HTR-8/SVneo (cell line): ENCODE data around the gene ZNHIT6.
A peak's percentile ranks its signal among the peaks of the same experiment; 100 is the strongest.
"Not testable (repeated sequence)": the region's sequence is repeated elsewhere in the genome, so short reads cannot be mapped to it uniquely, and the experiment has no call there.

Experiments
- DNase-seq: peaks from one replicate; pipeline ENCODE4 v3.0.0; 2011; ENCODE audit warnings: low spot score, mixed read lengths; ENCODE audit not compliant: insufficient read length
- FAIRE-seq: peaks from 2 replicates; lab custom pipeline; 2011; peaks lifted over from hg19 to GRCh38; lab: Jason Lieb, UNC

The ZNHIT6 gene

DNA sequence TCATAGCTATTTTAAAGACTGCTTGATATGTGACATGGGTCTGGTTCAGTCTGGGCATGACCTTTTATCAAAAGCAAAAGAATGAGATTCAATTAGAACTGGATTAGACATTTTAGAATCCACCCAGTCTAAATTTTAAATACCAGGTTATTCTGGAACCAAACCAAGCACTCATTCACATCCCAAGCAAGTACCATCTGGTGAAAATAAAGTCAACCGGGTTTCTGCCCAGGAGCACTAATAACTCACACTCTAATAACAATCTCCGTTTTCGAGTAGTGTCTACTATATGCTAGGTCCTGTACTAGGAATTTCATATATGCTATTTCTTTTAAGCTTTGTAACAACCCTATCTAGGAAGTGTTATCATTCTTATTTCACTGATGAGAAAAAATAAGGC lies 30.6 kb downstream of the ZNHIT6 start:
- DNase-seq (no peak), FAIRE-seq (no peak)

GRCh38 chr1:85672031-85672660 lies 36.1 kb downstream of the ZNHIT6 start:
- no peak for DNase-seq
- no peak for FAIRE-seq

- DNase-seq: no peak
- FAIRE-seq: no peak
Observed at GRCh38 chr1:85665932-85666331, 42.3 kb downstream of the ZNHIT6 start.

DNA sequence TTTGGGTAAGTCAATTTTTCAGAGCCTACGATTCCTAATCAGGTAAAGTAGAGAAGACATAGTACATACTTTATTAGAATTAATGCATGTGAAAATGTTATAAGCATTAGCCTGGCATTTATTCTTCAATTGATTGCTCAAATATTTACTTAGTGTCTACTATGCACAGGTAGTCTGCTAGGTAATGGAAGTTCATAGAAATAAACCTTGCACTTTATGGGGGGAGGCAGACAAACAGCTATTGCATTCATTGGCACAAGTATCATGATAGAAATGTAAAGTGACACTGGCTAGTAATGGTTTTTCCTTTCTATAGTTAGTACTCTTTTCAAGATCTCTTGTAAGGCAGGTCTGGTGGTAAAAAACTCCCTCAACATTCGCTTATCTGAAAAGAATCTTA lies 44.9 kb downstream of the ZNHIT6 start:
- FAIRE-seq (no peak), DNase-seq (no peak)

DNA sequence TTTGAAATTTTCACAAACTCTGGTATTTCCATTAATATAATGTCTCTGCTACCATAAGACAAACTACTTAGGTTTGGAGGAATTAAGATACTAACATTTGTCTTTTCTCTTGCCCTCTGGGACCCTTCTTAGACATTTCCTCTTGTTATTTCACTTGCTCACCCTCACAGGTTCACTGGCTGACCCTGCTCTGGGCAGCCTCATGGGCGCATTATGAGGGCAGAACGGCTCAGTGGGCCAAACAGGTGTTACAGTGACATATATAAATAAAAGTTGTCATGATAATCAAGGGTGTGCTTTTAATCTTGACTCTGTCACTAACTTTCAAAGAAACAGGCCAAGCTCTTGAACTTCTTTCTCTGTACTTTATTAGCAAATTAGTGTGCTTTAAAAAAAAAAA lies 46.5 kb downstream of the ZNHIT6 start:
- DNase-seq (no peak), FAIRE-seq (no peak)

DNA sequence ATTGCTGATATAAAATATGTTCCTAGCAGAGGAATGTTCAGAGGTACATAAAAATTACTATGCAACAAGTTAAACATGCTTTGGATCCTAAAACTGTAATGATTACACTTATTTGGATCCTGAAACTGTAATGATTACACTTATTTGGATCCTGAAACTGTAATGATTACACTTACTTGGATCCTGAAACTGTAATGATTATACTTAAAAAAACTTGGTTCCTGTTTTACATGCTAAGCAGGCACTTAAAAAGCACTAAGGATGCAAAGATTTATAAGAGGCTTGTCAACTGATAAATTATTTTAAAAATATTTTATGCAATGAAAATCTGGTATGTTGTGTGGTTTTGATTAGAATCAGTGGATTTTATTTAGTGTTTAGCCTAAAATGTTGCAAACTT lies 47.7 kb downstream of the ZNHIT6 start:
- no peak for DNase-seq
- no peak for FAIRE-seq

- DNase-seq: no peak
- no peak for FAIRE-seq
Observed at GRCh38 chr1:85659174-85659573, 49.1 kb downstream of the ZNHIT6 start.

DNA sequence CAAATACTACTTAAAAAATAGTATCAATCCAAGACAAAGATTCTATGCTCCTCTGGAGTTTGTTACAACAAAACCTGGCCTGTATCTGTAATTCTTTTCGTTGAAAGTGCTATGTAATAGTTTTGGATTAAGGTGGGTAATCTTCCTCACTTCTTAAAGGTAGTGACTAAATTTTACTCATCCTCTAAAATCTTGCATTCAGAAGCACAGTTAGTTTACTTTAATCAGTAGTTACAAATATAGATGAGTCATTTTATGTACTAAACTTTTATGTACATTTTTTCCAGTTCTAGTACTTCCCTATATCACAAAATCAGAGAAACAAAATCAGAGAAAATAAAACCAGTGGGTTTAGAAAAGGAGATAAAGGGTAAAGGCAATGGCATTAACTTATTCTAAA lies 51.3 kb downstream of the ZNHIT6 start:
- FAIRE-seq: no peak
- DNase-seq: no peak

- DNase-seq (no peak), FAIRE-seq (no peak)
Observed at GRCh38 chr1:85656256-85656655, 52.0 kb downstream of the ZNHIT6 start.

DNA sequence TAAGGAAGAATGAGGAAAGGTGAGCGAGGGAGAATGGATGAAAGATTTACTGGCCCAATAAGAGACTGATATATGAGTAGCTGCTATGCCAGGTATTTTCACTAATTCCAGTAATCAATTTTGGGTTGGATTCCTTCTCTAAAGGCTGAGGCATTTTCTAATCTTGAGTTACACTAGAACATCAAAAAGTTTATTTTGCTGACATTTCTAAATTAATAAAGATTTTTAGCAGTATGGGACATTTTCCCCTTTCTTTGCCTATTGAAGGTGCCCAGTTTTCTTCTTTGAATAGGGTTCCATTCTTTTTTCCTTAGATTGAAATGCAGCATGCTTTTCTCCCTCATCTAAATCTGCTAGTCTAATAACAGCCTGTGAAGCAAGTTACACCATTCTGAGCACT lies 52.9 kb downstream of the ZNHIT6 start:
- FAIRE-seq (no peak), DNase-seq (no peak)

DNA sequence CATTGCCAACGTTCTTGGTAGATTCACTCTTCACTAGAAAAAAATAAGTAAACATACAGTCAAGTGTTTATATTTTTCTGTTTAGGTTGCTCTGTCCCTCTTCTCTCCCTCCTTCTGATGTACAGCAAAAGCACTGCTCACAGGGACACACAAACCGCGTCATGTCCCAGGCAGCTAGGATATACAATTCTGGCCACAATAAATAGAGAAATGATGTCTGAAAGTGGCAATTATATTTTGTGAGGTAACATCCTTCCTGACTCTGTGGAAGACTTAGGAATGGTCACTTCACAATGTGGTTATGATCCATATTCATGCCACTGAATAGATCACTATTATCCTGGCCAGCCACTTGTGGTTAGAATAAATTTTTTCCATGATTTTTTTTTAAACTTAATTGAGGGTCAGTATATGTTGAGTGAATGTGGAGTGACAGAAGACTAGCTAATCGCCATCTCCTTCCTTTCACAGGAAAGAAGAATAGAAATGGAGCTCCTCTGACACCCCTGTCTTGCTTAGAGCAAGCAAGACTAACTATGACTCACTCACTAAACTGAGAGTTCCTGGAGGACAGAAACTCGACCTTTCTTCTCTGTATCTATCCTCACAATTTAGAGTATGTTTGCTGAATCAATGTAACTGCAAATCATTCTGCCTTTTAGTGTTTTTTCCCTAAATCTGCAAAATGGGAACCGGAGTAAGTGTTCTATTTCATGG lies 54.0 kb downstream of the ZNHIT6 start:
- no peak for DNase-seq
- FAIRE-seq: no peak

DNA sequence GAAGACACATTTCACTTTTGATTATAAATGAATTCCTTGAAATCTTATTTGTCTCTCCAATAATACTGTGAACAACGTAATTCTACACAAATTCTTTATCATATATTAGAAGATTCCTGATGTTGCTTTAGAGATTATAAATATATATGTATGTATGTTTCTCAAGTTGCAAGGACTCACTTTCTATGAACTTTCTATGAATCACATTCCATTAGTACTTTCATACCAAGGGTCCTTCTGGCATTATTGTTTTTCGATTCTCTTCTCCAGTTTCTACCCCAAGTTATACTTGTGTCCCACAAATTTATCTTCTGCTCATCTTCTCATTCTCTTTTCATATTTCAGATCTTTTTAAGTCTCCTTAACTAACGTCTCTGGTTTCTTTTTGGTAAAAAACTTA lies 55.9 kb downstream of the ZNHIT6 start:
- DNase-seq: no peak
- no peak for FAIRE-seq

GRCh38 chr1:85650645-85651044 lies 57.6 kb downstream of the ZNHIT6 start:
- no peak for FAIRE-seq
- no peak for DNase-seq

DNA sequence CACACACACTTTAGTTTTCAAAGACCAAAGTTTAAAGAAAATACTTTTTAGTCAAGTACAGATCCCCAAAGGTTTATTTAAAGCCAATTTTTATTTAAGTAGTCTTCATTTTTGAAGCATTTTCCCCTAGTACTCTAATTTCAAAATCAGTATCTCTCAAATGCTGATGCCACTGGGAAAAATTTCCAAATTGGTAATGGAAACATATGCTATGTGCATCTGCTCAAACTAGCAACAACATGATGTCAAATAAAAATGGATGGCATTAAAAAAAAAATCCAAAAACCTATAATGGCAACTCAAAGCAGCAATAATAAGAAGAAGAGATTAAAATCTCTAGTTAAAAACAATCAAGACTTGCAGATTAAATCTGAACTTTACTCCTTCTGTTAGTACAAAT lies 58.6 kb downstream of the ZNHIT6 start:
- FAIRE-seq: no peak

GRCh38 chr1:85641598-85642556 lies 66.4 kb downstream of the ZNHIT6 start:
- FAIRE-seq: peak; percentile 54
- DNase-seq: not testable (repeated sequence)

More for the DNA sequence above, 58.6 kb downstream of the ZNHIT6 start:
- DNase-seq: no peak

DNA sequence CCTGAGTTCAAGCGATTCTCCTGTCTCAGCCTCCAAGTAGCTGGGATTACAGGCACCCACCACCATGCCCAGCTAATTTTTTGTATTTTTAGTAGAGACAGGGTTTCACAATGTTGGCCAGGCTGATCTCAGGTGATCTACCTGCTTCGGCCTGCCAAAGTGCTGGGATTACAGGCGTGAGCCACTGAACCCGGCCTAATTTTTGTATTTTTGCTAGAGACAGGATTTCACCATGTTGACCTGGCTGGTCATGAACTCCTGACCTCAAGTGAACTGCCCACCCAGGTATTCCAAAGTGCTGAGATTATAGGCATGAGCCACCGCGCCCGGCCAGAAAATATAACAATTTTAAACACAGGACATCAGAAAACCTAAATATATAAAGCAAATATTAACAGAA lies 68.3 kb downstream of the ZNHIT6 start:
- FAIRE-seq, DNase-seq: not testable (repeated sequence)

DNA sequence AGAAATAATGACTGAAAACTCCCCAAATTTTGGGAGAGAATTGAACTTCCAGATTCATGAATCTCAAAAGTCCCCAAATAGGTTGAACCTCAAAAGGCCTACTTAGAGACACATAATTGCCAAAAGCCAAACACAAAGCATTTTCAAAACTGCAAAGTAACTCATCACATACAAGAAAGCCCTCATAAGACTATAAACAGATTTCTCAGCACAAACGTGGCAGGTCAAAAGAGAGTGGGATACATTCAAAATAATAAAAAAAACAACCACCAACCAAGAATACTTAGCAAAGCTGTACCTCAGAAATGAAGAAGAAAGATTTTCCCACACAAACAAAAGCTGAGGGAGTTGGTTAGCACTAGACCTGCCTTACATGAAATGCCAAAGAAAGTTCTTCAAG lies 69.8 kb downstream of the ZNHIT6 start:
- FAIRE-seq: no peak
- no peak for DNase-seq

- FAIRE-seq (no peak), DNase-seq (no peak)
Observed at GRCh38 chr1:85630493-85630892, 77.7 kb downstream of the ZNHIT6 start.

GRCh38 chr1:85629532-85629920 lies 78.7 kb downstream of the ZNHIT6 start:
- FAIRE-seq (no peak), DNase-seq (no peak)

DNA sequence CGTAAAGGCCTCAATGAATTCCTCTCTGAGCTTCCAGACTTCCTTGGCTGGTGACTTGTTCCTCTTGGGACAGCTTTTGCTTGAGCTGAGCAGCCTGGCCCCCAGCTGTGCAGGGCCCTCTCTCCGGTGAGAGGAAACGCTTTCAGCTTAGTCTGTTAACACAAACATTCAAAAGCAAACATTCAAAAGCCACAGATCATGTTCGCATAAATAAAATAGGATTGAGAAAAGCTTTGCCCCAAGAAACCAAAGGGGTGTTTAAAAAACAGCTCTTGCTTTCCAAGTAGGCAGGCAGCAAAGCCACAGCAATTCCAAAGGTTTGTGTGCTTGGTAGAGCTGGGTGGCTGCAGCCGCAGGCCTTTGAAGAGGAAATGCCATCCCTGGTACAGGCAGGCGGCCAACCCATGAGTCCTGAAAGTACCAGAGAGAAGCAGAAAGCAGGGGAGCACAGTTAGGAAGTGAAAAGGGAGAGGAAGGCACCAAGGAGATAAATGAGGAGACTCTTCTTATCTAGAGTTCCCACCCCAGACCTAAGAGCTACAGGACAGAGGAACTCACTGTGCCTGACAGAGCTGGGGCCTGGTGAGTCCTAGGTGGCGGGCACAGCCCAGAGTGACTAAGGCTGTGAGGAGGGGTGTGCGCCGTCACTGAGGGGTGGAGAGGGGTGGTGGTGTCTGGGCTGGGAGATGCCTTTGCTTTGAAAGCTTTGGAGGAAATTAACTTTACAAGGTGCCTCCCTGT lies 79.3 kb downstream of the ZNHIT6 start:
- peak; percentile 60 for FAIRE-seq

More for the DNA sequence above, 79.3 kb downstream of the ZNHIT6 start:
- peak; percentile 38 for DNase-seq
